Left forelimb (tissue), 1 donor: ENCODE data around the gene NR3C2.

Source experiments
- DNase-seq: peaks from one replicate; pipeline ENCODE4 v3.0.0-alpha.2; 2018; ENCODE audit warnings: low spot score

Gene NR3C2

DNA sequence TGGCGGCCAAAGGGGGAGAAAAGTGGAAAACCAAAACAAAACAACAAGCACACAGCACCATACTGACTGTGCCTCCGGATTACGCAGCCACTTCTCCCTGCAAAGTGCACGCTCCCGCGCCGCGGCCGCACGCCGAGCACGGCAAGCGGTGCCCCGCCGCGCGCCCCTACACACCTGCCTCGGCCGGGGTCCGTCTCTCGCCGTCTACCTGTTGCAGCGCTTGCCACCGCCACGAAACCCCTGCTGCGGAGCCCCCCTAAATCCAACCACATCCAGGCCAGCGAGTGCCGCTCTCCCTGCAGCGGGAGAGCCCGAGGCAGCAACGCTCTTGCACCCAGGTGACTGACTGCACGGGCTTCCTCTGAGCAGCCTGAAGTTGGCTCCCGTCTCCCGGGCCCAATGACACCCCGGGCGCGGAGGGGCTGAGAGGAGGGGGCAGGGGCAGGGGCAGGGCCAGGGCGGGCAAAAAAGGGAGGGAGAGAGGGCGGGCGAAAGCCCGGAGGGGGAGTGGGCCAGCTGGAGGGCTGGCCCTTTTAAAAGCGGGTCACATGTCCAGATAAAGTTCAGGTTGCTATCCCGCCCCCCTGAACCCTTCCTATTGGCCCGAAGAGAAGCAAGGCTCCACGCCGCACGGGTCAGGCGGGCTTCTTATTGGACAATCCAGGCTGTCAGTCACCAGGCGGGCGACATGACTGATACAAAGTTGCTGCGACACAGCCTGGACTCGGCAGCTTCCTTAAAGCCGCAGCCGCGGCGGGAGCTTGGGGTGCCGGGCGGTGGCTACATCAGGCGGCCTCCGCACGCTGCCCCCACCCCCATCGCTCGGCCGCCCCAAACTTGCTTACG lies at the start of gene NR3C2:
TSS of gene NR3C2 (minus strand) at position 429 of the 846 bp plus-strand sequence.
- DNase-seq = peak; percentile 96

DNA sequence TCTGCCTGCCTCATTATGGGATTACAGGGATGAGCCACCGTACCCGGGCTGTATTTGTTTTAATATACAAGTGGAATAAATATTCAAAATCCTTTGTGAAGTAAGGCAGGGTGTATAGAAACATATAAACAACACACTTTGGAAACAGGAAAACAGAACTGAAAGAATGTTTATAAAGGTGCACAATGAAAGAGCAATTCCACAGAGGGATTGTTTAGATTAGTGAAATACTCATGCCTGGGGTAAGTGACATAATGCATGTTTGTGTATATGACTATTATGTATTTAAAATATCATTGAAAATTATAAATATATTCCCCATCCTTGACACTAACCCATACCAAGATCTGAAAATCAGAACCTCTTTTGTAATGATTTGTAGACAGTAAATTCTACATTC lies 45.0 kb upstream of the NR3C2 start:
- no peak for DNase-seq

DNA sequence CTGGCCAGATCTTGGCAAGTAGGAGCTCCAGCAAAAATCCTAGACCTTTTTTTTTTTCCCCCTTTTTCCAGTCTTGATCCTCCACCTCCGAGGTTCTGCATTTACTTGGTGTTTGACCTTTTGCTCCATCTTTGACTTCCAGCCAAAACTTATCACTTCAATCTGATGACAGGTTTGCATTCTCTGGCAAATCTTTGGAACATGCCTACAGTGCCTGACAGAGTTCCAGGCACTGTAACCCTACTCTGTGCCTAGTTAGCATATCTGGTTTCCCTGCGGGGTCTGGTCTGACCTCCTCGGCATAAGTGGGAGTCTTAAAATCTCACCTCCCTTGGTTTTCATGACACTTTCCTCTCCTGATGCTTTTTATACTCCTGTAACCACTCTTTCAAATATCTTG lies 39.4 kb upstream of the NR3C2 start:
- no peak for DNase-seq

DNA sequence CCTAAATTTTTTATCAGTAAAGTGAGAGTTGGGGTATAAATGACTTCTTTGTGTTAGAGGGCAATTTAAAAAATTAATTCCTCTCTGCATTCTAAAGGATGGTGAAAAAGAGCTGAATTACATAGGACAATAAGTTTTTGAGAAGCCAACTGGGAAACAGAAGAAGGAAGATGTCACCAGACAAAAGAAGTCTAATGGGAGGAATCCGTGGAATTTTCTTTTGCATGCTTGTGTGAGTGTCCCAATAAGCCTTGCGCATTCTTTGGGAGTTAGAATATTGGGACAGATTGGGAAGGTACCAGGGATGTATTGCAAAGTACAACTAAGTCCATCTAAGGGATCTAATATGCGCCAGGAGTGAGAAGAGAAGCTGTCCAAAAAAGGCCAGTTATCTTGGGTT lies 35.1 kb upstream of the NR3C2 start:
- DNase-seq = no peak

DNA sequence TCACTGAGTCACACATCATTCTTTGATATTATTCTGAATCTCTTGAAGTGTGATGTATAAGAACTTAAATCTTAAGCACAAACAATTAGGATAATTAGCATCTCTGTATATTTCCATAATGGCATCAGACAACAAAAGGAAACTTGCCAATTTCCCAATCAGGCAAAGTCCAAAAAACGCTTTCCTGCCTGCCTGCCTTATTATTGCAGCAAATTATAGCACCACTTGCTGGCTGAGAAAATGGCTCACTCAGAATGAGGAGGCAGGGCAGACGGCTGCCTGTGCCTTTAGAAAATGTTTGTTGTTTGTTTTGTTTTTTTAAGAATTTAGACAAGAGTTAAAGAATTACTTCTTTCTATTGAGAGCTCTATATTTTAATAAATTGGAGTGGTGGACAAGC lies 27.7 kb upstream of the NR3C2 start:
- no peak for DNase-seq

DNA sequence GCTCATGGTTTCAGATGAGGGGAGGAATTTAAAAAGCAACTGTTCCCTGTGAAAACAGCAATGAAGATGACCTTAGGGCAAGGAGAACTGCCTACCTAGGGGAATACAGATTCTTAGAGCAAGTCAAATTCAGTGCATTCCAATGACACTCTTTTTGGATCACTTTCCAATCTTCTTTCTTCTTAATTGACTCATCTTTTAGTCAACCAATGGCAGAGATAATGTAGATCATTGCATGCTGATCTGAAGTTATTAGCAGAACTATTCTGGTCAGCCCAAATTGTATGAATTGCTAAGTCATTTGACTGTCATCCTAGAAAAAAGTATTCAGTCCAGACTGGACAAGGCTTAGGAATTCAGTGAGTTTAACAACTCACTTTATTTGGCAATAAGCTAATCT lies 12.6 kb upstream of the NR3C2 start:
- DNase-seq = no peak

DNA sequence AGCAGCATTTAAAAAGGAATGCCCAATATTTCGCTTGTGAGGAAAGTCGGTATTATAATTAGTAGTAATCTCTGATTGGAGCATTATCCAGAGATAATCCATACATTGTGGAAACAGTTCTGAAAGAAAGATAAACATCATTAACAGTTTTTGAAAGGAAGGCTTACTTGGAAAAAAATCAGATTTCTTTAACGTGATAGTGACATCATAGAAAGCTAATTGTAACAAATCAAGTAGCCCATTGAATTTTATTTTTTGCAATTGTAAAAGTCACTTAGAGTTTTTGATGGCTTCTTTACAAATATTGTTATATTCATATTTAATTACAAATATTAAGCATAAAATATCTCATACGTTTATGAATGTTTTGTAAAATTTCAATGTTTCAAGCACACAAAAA lies 11.6 kb upstream of the NR3C2 start:
- DNase-seq = no peak

DNA sequence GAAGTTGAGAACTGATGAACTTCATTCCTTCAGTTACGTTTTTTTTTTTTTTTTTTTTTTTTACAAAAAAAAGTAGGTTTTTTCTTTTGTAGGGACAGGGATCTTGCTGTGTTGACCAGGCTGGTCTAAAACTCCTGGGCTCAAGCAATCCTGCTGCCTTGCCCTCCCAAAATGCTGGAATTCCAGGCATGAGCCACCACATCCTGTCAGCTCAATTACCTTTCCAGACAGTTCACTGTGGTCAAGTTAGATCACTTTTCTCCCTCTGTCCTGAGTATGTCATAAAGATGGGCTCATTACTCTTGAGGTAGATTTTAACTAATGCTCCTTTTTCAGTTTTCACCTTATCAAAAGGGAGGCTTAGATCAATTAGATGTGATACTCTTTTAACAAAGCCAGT lies 10.8 kb upstream of the NR3C2 start:
- no peak for DNase-seq

DNA sequence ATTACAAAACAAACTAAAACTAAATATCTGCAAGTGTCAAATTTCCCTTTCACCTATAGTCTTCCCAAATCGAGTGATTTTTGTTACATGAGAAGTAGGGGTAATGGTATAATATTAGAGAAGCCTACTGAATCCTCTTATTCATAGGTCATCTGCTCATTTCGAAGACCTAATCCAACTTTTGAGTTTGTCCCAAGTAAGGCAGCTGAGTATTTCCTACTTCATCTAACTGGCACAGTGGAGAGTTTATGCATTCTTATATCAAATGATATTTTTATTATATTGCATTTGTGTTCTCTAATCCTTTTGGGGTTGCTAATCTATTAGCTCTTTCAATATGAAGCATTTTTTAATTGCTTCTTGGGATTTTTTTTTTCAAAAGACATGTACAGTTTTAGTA lies 7.7 kb upstream of the NR3C2 start:
- no peak for DNase-seq

DNA sequence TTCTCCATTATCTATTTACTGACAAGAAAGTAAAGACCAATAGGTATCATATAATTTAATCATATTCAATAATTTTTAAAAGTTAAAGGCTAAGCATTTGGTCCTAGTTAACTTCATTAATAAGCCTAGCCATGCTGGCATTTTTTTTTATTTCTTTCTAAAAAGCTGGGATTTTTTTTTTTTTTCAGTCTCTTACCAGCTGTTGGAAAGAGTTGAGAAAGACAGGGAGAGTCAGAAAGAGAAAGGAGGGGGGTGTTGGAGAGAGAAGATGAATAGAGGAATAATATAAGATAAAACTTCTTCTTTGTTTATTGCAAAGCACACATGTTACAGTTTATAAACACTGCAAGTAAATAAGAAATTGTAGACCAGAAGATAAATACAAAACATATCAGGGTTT lies 5.9 kb upstream of the NR3C2 start:
- no peak for DNase-seq

DNA sequence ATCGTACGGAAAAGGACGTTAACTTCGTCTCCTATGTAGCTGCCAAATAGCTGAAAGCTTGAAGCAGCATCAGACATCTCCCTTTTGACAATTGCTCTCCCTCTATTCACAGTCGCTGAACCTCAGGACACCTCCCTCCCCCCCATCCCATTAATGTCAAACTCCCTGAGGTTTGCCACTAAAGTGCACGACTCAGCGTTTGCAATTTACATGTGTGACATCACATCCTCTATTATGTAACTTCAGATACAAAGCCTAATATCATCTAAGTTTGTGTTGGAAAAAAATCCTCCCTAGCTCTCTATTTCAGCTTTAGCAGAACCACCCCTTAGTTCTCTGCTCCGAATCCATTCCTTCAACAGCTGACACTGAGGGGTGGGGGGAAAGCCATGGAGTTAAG lies 5.5 kb upstream of the NR3C2 start:
- no peak for DNase-seq

DNA sequence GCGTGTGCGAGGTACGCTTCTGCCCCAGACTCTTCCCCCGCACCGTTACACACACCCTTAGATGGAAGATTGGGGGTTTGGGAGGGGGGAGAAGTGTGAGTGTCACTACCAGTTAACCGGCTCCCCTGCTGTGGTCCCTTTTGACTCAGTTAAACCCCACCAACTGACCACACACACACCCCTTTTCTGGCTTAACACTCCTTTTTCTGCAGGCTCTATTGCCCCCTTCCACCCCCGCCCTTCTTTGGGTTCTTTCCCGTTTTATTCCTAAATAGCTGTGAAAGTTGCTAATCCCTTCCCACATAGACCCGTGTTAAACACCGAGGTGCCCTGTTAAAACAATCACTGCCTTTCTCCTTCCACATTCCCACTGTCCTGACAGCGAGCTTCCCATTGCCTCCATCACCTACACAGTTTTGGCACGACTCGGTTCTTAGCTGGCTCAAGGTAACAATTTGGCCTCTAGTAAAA lies 3.7 kb upstream of the NR3C2 start:
- DNase-seq = no peak

DNA sequence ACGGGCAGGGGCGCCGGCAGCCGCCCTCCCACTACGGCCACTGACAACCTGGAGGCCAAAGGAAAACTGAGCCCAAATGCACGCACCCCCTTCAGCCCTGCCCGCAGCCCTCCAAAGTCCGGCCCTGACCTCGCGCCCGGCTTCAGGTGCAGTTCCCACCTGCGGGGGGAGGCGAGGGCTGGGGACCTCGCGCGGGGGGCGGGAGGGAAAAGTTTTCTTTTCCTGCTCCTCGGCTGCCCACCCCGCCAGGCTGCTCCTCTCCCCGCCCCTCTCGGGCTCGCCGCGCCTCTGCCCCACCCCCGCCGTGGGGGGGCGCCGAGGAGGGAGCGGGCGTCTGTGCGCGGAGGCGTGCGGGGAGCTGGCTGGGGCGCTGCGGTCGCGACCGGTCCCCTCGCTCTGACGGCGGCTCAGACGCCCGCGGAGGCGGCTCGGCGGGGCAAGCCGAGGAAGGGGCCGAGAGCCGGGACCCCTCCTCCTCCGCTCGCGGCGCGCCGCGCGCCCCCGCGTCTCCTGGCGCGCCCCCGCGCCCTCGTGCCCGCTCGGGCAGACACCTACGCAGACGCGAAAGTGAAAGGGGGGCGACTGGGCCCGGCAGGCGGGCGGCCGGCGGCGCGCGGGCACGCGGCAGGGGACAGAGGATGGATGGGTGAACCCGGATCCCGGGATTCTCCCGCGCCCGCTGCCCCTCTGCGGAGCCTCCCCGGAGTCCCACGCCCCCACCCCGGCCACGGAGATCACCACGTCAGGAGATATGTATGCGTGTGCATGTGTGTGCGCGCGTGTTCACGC lies 3.1 kb upstream of the NR3C2 start:
- peak; percentile 82 for DNase-seq

DNA sequence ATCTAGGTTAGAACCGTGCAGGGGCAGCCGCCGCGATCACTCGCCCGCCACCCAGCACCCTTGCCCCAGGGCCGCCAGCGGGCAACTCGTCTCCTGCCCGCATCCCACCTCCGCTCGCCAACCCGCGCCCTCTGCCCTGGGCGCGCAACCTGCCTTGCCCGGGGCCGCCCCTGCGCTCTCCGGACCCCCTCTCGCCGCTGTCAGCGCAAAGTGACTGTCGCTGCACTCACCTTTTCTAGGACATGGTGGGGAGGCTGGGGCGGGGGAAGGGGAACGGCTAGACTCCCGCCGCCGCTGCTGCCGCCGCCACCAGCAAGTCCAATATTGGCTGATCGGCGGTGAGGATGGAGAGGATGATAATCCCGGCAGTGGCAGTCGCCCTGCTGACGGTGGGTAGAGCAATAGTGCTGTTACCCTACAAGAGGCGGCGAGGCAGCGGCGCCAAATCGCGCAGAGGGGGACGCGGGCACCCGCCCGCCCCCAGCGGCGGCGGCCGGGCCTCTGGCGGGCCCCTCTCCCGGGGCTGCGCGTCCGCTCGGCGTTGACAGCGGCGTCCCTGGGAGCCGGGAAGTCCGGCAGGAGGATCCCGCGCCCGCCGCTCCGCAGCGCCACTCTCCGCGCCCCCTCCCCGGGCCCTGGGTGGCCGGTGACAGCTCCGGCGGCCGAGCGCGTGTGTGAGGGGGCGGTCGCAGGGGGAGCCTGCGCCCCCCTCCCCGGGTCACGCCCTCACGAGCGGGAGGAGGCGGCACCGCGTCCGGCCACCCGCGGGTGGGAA lies 2.3 kb upstream of the NR3C2 start:
- DNase-seq = peak; percentile 68

DNA sequence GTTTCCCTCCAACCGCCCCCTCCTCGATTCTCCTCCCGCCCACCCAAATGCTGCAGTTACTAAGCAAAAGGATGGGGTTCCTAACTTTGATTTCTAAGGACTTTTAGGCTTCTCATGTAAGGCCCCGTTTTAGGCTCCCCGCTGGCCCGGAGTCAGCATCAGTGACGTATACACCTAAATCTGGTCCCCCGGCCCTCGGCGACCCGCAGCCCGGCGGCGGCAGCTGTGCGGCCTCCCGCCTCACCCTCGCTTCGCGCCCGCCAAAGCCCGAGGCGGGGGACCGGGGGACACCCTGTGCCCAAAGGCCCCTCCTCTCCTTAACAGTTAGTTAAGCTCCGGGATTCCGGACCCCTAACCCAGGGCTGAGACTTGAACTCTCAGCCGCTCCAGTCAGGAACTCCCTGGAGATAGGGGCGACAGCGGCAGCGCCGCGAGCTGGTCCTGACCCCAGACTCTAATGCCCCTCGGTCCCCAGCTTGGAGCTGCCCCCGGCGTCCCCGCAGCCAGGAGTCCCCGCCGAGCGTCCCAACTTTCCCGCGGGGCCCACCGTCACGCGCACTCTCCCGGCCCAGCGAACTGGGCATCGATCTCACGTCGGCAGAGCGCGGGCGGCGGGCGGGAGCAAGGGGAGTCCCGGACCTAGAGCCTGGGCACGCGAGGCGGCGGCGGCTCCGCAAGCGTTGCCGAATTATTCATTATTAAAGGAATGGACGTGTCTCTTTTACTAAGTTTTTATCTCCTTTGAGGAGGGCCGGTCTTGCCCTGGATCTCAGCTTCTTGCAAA lies 1.5 kb upstream of the NR3C2 start:
- DNase-seq = peak; percentile 68

DNA sequence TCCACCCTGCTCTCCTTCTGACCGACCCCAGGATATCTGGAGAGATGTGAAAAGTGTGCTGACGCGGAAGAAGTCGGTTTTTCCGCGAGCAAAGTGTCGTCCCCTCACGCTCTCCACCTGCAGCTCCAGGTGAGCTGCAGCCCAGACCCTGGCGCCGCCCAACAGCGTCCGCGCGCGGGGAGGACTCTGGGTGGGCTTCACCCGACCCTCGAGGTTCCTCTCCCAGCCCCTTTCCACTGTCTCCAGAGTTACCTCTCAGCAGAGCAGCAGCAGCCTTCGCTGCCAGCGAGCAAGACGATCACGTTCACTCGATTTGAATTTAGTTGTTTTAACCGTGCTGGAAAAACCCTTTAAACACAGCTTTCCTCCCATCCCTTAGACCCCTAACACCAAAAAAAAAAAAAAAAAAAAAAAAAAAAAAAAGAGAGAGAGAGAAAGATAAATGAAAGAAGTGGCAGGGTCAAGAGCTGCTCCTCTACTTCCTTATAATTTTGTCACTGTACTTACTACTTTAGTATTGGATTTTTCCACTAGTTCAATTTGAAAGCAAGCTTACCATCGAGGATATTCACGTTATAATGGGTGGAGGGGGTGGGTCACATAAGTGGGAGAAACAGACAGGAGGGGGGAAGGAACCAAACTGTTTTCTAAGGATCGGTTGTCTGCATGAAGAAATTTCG lies 758 bp upstream of the NR3C2 start:
- no peak for DNase-seq

DNA sequence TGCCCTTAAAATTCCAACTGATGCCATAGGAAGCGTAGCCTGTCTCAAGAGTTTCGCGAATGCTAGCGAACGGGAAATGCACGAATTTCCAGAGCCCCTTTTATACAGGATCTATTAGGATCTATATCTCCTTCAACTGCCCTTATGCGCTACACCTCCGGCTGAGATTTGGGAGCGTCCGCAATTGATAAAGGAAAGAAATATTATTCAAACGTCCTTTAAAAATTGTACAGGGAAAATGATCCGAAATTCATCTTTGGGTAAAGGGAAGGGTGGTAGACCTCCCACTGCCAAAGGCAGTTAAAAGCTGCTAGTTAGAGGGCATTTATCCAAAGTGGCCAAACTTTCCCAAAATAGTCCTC lies 609 bp downstream of the NR3C2 start:
- no peak for DNase-seq

DNA sequence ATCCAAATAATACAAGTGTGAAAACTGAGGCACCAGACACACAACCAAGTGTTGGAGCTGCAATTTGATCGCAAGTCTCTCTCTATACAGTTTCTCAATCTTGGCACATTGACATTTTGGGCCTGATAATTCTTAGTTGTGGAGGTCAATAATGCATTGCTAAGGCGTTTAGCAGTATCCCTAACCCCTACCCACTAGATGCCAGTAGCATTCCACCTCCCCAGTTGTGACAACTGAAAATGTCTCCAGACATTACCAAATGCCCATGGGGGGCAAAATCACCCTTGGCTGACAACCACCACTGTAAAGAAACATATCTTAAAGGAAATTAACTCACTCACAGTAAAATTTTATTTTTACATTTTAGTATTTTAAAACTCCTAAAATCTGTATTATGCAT lies 4.2 kb downstream of the NR3C2 start:
- DNase-seq = no peak

DNA sequence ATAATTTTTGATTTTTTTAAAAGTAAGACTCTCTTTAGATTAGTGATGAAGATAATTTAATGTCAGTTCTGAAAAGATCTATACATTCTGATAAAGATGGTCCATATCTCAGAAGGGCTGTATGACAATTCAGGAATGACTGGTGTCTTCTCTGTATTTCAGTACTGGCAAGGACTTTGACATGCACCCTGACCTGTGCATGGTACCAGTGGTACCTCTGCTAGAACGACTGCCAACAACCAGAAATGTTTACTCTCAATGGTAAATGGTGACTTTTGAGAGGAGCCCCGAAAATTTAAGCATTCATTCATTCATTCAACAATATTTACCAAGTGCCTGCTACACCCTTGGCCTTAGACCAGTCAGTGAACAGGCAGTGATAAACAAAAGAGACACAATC lies 4.8 kb downstream of the NR3C2 start:
- no peak for DNase-seq

DNA sequence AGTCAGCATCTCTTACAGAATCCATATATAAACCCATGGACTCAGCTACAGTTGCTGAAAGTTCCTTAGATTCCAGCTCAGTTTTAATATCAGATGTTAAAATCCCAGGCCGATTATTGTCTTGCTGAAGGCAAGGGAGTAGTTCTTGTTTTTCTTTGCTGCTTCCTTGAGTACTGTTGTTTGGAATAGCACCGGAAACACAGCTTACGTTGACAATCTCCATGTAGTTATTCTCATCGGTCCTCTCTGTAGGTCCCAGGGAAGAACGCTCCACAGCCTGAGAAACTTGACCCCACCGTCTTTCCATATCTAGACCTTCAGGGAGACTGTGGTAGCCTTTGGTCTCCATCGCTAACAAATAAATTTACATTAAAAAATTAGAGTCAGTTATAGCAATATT lies 5.7 kb downstream of the NR3C2 start:
- no peak for DNase-seq
